GM19328 (cell line): Measurements from ENCODE around the gene DPH6.

ENCODE experiments used
- ATAC-seq: cut with Tn5 transposase; IDR thresholded peaks from one replicate; pipeline ENCODE4 v1.9.1; 2021; ENCODE audit warnings: mild to moderate bottlenecking, moderate library complexity; ENCODE audit not compliant: unreplicated experiment

Gene DPH6

GRCh38 chr15:35487417-35487816, 58.5 kb downstream of the DPH6 start:
- ATAC-seq = no peak

DNA sequence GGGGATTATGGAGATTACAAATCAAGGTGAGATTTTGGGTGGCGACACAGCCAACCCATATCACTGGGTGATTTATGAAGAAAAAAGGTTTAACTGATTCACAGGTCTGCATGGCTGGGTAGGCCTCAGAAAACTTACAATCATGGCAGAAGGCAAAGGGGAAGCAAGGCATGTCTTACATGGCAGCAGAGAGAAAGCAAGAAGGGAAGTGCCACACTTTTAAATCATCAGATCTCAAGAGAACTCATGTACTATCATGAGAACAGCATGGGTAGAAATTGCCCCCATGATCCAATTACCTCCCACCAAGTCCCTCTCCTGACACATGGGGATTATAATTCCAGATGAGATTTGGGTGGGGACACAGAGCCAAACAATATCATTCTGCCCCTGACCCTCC, 59.7 kb downstream of the DPH6 start:
- ATAC-seq = no peak

DNA sequence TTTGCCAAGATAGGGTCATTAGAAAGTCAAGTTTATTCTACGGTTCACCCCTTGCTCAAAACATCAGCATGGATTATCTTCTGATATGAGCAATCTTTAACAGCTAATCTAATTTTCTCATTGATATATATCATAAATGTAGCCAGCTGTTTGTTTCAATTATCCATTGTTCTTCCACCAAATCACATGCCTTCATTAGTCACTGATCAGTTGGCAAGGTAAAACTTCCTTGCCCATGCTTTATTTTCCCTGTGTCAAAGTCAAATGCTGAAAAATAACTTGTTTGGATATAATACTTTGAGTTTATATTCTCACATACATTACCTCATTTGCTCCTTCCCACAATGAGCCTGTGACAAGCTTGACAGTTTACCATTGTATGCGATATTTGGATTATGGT, 60.6 kb downstream of the DPH6 start:
- ATAC-seq = no peak

DNA sequence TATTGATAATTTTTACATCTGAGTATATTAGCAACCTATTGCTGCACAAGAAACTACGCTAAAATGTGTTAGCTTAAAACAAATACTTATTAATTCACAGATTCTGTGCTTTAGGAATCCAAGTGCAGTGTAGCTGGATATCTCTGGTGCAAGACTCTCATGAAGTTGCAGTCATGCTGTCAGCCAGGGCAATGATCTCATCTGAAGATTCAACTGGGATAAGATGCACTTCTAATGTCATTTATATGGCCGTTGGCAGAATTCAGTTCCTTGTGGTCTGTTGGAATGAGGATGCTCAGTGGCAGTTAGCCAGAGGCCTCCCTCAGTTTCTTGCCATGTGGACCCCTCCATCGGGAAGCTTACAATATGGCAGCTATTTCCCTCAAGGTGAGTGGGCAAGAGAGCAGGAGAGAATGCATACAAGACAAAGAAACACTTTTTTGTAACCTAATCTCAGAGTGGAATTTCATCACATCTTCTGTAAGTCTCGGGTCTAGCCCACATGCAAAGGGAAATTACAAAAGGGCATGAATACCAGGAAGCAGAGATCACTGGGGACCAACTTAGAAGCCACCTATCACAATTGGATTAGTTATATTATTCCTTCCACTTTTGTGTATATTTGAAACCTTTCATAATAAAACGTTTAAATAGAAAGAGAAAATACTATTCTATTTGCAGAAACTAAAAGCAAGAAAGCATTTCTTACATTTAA, 61.6 kb downstream of the DPH6 start:
- no peak for ATAC-seq

- no peak for ATAC-seq
Measured at GRCh38 chr15:35481992-35482391, 64.0 kb downstream of the DPH6 start.

- ATAC-seq = no peak
Measured at GRCh38 chr15:35481064-35481463, 64.9 kb downstream of the DPH6 start.

DNA sequence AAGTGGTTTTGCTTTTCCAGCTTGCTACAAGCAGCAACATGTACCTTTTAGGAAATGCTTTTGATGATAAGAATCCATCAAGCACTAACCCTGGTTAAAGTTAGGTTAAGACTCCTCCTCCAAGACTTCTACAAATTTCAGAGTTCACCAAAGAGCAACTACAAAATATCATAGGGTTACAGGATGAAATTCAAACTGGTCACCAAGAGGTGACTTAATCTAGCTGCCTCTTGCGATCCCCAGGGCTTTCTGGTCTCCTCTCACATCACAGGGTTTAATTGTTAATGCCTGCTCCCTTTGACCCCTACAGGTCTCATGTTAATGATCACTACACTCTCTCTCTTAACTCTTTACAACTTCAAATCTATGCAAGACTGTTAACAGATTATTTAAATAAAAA, 66.5 kb downstream of the DPH6 start:
- no peak for ATAC-seq

DNA sequence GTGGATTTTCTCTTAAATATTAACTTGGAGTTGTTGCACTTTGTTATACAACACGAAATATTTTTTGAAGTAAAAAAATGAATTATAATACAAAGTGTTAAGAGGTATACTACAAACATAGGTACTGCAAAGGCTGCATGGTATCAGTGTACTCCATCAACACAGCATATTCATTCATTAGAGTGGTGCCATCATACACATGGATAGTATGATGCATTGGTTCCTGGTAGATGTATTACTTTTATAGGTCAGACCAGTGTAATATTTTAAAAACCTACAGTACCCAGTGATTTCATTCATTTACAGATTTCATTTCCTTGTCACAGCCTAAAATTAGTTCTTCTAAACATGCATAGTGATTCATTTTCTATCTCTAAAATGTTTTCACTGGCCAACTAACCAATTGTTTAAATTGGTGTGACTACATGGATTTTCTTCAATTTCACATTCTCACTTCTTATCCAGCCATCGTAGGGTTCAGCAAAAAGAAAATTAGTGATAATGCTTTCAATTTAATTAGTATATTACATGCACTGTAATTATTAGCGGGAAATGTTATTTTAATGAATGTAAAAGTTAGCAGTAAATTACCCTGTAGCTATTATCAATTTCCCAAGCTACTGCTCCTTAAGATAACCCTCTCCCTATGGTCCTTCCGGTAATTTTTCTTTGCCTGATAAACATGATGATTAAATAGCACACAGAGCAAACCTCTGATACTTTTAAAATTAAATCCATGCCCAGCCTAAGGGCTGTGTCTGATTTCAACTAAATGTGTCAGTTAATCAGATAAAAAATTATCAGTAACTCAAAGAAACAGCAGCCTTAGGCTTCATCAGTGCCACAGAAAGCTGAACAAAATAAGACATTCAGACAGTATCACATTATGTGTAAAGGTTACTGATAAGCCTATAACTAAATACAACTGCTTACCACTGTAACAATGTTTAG, 68.4 kb downstream of the DPH6 start:
- ATAC-seq = no peak

DNA sequence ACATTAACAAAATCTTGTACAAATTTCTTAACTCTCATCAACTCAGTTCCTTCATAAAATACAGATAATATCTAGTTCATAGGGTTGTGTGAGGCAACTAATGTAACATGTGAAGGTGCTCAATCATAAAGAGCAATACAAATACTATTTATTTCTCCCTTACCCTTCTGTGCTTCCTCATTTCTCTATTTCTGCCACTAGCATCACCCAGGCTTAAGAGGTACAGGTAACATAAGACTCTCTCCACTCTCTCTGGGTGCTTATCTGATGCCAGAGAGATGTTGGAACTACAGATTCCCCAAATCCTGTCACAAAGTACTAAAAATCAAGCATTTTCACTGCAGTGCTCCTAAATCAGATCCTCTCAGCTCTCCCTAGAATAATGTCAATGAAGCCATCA, 74.9 kb downstream of the DPH6 start:
- ATAC-seq = no peak

DNA sequence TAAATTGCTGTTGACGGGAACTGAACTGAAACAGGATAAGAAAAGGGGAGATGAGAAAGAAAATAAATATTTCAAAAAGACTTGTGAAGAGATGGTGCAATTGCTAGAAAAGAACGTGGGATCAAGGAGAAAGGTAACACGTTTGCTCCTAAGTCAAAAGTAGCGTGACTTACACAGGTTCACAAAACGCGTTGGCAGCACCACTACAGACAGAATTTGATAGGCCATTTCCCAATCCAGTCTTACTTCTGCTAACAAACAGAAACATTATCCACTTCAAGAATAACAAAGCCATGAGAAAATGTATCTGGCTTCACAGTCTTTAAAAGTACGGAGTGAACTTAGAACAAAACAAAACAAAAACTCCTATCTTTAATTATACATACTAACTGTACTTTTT, 75.5 kb downstream of the DPH6 start:
- ATAC-seq = no peak

DNA sequence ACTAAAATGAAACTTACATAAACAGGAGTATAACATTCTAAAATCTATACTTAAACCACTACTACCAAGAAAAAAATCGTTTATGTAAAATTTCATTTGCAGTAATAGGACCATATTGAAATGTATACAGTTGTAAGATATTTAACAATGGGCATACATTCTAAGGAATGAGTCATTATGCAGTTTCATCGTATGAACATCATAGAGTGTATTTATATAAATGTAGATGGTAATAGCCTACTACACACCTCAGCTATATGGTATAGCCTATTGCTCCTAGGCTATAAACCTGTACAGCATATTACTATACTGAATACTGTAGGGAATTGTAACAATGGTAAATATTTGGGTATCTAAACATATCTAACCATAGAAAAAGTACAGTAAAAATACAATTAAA, 79.5 kb downstream of the DPH6 start:
- no peak for ATAC-seq

- no peak for ATAC-seq
Measured at GRCh38 chr15:35465783-35466182, 80.2 kb downstream of the DPH6 start.

DNA sequence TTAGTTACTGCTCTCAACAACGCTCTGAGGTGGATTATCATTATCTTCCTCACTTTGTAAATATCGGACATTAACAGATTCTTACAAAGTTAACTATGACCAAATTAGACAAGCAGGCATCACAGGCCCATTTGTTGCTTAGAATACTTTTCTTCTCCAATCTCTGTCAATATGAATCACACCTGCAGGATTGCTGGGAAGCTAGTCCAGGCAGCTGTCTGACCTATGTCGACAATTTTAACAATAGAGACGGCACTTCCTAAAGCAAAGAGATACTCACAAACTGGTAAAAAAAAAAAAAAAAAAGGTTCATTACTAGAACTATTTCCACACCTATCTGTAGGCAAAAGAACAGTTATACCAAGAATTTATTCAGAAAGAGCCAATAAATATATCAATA, 85.3 kb downstream of the DPH6 start:
- no peak for ATAC-seq

GRCh38 chr15:35458176-35458856, 87.6 kb downstream of the DPH6 start:
- no peak for ATAC-seq

- no peak for ATAC-seq
Measured at GRCh38 chr15:35455201-35455600, 90.8 kb downstream of the DPH6 start.

DNA sequence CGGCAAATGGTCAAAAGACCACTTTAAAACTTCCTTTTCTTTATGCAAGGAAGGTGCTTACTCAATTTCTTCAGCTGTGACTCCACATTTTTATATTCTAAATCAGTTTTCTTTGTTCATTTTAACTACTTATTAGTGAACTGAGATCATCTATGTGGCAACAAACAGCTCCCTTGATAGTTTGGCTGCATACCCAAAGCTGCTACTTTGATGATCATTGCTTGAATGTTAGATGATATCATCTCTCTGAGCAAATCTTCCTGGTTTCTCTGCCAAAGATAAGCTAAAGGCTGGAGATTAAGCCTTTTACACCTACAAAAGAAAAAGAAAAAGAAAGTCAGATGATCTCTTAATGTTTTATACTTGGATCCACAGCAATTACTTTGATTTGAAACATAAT, 95.5 kb downstream of the DPH6 start:
- ATAC-seq = no peak

GRCh38 chr15:35448294-35448693, 97.7 kb downstream of the DPH6 start:
- no peak for ATAC-seq

DNA sequence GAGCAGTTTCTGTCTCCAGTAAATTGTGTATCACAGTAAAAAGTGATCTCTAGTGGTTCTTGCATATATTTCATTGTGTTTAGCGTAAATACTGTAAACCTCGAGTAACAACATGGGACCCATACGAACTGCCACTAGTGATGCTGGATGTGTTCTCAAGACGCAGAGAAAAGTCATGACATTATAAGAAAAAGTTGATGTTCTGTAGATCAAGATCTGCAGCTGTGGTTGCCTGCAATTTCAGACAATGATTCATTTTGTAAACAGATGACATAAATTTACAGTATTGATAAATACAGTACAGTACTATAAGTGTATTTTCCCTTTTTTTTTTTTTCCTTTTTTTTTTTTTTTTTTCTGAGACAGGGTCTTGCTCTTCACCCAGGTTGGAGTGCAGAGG, 100.1 kb downstream of the DPH6 start:
- ATAC-seq = no peak

DNA sequence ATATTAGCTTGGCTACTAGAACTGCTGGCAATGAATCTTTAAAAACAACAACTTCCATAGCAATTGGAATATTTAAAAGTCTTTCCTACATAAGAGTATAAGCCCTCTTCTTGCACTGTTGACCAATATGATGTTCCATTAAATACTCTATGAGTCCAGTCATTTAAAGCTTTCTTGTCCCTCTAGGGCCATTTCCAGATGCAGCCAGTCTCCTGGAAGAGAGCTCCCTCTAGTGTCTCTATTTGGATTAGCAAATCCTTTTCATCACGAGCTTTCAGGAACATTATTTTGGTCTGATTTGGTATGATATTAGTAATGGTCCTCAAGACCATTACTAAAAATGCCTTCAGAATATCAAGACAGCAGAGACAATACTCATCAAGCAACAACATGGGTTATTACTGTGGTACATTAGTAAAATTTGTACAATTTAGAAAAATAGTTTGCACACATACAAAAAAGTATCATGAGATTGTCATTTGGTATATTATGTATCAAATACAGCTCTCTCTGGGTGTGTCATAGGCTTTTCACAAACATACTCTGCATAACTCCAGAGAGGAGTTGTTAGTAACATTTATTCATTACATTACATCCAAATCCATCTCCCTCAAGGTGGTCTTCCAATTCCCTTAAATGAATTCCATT, 101.3 kb downstream of the DPH6 start:
- ATAC-seq = no peak

DNA sequence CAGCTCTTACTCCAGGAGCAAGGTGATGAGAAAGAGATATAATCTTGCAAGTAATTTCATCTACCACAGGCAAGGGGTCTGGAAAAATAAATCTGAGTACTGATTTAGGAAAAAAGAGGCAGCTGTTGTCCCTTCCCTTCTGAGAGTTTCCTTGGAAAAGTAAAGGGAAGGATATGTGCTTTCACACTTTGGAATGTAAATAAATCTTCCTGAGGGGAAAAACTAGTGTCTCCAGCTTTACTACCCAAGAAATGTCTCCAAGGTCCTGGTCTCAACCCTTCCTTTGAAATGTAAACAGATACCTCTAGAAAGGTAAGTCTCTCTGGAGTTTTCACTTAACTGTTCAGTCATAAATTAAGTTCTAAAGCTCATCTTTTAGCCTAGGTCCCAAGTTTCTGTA, 102.6 kb downstream of the DPH6 start:
- ATAC-seq = no peak

DNA sequence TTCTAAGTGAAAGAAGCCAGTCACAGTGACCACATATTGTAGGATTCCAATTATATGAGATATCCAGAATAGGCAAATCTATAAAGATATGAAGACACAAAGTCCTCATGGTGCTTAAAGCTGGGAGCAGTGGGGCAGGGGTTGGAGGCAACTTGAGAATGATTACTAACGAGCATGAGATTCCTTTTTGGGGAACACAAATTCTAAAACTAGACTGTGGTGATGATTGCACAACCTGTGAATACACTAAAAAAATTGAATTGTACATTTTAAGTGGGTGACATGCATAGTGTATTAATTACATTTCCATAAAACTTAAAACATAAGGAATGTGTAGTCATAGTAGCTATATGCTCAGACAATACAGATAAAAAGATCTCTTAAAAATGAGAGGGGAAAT, 103.2 kb downstream of the DPH6 start:
- ATAC-seq = no peak
